HG03571 (cell line): ENCODE data around the gene ASPN.

Experiments used
- ATAC-seq: cut with Tn5 transposase; IDR thresholded peaks from one replicate; pipeline ENCODE4 v1.9.1; 2021; ENCODE audit not compliant: unreplicated experiment

The ASPN gene

GRCh38 chr9:92506184-92506857 is 24.0 kb upstream of the ASPN start:
- ATAC-seq, result no peak

DNA sequence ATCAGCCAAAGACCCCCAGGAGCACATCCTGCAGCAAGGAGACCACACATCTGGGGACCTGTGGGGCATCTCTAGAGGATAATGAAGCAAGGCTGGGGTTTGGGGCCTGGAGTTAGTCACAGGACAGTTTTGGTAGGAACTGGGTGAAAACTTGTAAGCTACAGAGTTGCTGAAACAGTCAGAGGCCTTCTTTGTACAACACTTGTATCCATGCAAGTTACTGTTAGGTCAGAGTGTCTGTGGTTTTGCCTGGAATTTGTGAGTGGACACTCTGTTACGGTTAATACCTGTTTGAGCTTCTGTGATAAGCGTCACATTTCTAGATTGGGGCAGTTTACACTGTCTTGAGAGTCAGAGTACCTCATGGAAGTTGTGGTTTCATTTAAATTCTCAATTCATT is 22.6 kb upstream of the ASPN start:
- no peak for ATAC-seq

GRCh38 chr9:92503156-92503555 is 20.9 kb upstream of the ASPN start:
- no peak for ATAC-seq

DNA sequence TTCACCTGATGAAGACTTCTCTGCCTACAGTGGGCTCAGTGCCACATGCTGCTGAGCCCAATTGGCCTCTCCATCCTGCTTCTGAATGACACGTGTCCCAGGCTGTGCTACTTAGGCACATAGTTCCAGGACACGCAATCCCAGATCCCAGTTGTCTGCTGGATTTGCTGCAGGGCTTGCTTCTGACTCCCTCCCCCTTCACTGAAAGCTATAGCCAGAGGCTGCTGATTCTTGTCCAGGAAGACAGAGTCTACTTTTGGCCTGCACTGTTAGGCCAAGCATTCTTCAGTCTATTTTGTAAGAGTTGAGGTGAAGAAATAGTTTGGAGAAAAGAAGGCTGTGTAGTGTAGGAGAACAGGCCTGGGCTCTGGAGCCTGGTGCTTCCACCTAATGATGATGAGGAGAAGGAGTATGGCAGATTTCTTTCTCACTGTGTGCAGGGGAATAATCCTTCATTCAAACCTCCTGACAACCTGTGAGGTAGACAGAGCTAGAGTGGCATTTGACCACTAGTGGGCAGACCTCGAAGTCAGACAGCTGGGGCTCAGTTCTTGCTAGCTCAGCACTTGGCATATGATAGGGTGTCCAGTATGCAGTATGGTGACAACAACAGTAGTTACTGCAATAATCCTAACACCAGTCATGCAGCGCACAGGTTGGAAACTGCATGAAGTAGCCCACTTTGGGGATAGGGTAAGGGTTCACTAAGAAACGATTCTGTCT is 19.5 kb upstream of the ASPN start:
- no peak for ATAC-seq

DNA sequence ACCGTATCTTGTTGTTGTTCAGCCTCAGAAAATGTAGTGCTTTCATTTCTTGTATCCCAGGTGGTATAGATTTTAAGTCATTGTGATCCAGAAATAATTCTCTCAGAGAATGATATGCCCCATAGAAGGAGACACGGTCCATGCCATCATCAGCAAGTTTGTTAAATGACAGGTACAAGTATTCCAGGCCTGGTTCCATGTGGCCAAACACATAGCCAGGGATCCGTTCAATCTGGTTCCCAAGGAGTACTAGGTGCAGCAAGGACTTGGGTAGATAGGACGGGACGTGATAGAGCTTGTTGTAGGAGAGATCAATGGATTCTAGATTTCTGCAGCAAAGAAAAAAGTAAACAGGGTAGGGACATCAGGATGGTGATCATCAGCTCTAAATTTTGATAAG is 18.4 kb upstream of the ASPN start:
- no peak for ATAC-seq

GRCh38 chr9:92499701-92500100 is 17.4 kb upstream of the ASPN start:
- ATAC-seq, result no peak

DNA sequence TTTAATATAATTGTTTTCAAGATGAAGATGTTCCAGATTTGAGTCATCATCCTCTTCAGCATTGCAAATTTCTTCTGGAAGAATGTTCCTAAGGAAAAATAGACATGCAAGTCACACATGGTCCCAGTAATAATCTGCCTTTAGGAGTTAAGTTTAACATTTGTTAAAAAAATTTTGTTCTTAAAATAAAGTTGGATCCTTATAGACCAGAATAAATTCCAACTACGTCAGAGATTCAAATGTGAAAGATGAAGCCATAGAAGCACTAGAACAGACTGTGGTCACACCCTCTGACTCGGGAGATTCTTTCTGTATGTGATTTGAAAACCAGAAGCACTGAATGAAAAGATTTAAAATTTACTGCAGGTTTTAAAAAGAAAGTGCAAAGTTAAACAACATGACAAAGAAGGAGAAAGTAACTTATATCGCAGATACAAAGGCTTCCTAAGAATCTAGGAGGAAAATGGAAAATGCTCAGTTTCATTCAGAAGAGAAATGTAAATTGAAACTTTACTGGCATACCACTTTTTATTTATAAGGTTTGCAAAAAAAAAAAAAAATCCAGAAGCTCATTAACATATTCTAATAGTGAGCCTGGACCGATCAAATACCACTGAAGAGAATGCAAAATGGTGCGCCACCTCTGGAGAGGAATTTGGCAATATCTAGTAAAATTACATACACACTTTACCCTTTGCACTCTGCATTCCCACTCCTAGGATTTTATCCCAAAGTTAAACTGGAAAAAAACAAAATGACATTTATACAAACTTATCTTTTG is 14.3 kb upstream of the ASPN start:
- no peak for ATAC-seq

- no peak for ATAC-seq
These were observed 12.6 kb upstream of the ASPN start for GRCh38 chr9:92494856-92495255.

- ATAC-seq, result no peak
These were observed 11.6 kb upstream of the ASPN start for GRCh38 chr9:92493749-92494387.

GRCh38 chr9:92492781-92493401 is 10.6 kb upstream of the ASPN start:
- ATAC-seq, result no peak

GRCh38 chr9:92488681-92489550 is 6.6 kb upstream of the ASPN start:
- ATAC-seq, result no peak

DNA sequence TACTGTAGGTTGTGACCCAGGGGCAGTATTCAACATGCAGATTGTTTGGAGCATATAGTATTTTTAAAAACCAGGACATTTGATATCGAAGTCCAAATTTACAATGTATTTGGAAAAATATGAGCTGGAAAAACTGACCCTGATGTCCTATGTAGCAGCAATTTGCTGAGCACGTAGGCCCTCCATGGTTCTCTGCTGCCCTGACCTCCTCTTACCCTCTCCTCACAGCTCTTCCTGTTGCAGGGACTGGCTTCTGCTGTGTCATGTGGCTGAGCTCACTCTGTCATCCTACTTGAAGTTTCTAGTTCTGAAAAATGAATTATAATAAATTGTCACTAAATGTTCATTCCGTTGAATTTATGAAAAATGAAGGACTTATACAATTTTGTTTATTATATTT is 4.1 kb upstream of the ASPN start:
- ATAC-seq, result no peak

- ATAC-seq, result no peak
These were observed 2.3 kb upstream of the ASPN start for GRCh38 chr9:92484563-92484962.

GRCh38 chr9:92483627-92484545 is 1.6 kb upstream of the ASPN start:
- ATAC-seq, result no peak

GRCh38 chr9:92482805-92483204 is 499 bp upstream of the ASPN start:
- no peak for ATAC-seq

GRCh38 chr9:92480986-92481633 is 1.2 kb downstream of the ASPN start:
- ATAC-seq, result peak; percentile 62

GRCh38 chr9:92480291-92480771 is 2.0 kb downstream of the ASPN start:
- ATAC-seq, result no peak

DNA sequence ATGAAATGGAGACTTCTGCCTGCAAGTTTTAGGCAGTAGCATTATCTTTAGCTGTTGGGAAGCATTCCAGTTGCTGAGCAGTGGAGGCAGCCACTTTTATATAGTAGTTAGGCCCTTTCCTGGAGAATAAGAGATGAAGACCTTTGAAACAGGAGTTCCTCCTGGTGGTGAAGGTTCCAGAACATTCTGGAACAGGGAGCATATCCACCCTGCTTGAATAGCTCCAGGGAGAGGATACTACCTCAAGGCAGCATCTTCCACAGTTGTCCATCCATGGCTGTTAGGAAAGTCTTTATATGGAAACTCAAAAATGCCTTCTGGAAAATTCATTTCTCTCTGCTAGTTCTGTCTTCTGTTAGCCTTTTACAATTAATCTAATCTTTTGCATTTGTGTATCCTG is 3.0 kb downstream of the ASPN start:
- no peak for ATAC-seq
